Duodenal mucosa (tissue), 2 donors: ENCODE measurements around the gene OR2C3.

ENCODE experiments used
- H3K27ac ChIP-seq: one replicate; pipeline ENCODE4 v1.7.0; 2013; ENCODE audit warnings: low read depth, low read length
- H3K27me3 ChIP-seq, 2 donors: one replicate each; pipeline ENCODE4 v1.7.0; 2013; ENCODE audit warnings: low read length in 2 of 2, control low read depth in 1 of 2; ENCODE audit not compliant: insufficient read depth in 2 of 2, control insufficient read depth in 1 of 2
- H3K36me3 ChIP-seq, 2 donors: one replicate each; pipeline ENCODE4 v1.7.0; 2013; ENCODE audit warnings: low read length in 2 of 2, control low read depth in 1 of 2; ENCODE audit not compliant: insufficient read depth in 2 of 2, control insufficient read depth in 1 of 2
- H3K4me1 ChIP-seq, 2 donors: one replicate each; pipeline ENCODE4 v1.7.0; 2013; ENCODE audit warnings: low read length in 2 of 2, control low read depth in 1 of 2; ENCODE audit not compliant: insufficient read depth in 2 of 2, control insufficient read depth in 1 of 2
- H3K4me3 ChIP-seq, 2 donors: one replicate each; pipeline ENCODE4 v1.7.0; 2013; ENCODE audit warnings: low read length in 2 of 2, low read depth in 1 of 2
- H3K9ac ChIP-seq, 2 donors: one replicate each; pipeline ENCODE4 v1.7.0; 2013; ENCODE audit warnings: low read length in 2 of 2, low read depth in 1 of 2
- H3K9me3 ChIP-seq, 2 donors: one replicate each; pipeline ENCODE4 v1.7.0; 2013; ENCODE audit warnings: low read length in 2 of 2, control low read depth in 1 of 2; ENCODE audit not compliant: control insufficient read depth in 1 of 2

OR2C3 gene

DNA sequence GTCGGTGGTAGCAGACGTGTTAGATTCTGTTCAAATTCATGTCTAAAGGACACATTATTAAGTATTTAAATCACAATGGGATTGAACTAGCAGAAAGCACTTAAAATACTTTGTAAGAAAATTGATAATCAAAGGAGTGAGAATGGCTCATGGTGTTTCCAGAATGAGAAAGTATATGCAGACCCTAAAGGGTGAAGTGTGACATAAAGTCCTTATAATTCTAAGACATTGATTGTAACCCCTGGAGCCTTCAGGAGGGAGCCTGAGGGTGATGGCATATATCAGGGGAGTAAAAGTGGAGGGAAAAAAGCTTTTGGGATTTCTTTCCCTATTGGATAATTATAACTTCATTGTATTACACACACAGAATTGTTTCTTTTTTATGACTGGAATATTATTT, at the start of gene OR2C3:
Gene OR2C3 (minus strand): TSS at position 101 of the 400 bp plus-strand sequence. CDS start 3,929 bp downstream, outside the sequence.
- no peaks in the 10 kb centered on the region for H3K36me3 ChIP-seq
- peaks cover 0 to 3% of the 10 kb centered on the region in 2 donors for H3K9me3 ChIP-seq
- no peak within 1 kb of the TSS for H3K4me3 ChIP-seq
- H3K9ac ChIP-seq, result no peak within 1 kb of the TSS
- no peaks in the 10 kb centered on the region for H3K27me3 ChIP-seq
- H3K27ac ChIP-seq, result no peak within 1 kb of the TSS
- no peaks in the 10 kb centered on the region for H3K4me1 ChIP-seq

DNA sequence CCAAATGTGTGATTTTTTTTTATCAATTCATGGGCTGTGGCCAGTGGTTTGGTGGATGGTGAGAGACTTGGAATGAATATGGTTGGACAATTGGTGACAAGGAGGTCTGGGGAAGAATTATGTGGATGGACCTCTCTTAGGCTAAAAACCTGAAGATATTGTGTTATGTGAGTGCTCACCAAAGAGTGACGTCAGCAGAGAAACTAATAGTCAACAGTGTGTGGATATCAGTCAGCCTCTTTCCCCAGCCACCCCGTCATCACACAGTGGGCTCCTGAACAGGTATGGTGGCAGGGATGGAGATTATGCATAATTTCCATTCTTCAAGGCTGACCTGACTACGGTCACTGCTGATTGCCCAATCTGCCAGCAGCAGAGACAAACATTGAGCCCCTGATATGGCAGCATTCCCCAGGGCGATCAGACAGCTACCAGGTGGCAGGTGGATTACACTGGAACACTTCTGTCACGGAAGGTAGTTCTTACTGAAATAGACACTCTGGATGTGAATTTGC, 42.8 kb upstream of the OR2C3 start:
- H3K27ac ChIP-seq, result no peak overlapping the region
- H3K4me3 ChIP-seq, result no peak overlapping the region
- H3K9me3 ChIP-seq, result no peaks in the 10 kb centered on the region
- H3K9ac ChIP-seq, result no peak overlapping the region
- H3K27me3 ChIP-seq, result no peaks in the 10 kb centered on the region
- H3K36me3 ChIP-seq, result no peaks in the 10 kb centered on the region
- H3K4me1 ChIP-seq, result no peaks in the 10 kb centered on the region

DNA sequence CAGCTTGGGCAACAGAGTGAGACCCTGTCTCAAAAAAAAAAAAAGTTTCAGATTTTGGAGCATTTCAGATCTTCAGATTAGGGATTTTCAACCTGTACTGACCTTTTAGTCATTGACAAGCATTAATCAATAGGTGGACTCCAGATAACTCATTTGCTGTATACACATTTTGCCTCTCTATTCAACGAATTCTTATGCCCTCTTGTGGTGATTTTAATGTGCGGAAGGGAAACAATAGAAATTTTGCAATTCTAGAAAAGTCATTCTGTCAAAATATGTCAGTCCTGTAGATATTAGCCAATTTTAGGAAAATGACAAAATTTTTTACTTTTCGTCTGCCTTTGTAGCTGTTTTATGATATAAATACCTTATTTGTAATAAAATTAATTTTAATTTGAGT, 40.3 kb upstream of the OR2C3 start:
- H3K36me3 ChIP-seq, result no peaks in the 10 kb centered on the region

DNA sequence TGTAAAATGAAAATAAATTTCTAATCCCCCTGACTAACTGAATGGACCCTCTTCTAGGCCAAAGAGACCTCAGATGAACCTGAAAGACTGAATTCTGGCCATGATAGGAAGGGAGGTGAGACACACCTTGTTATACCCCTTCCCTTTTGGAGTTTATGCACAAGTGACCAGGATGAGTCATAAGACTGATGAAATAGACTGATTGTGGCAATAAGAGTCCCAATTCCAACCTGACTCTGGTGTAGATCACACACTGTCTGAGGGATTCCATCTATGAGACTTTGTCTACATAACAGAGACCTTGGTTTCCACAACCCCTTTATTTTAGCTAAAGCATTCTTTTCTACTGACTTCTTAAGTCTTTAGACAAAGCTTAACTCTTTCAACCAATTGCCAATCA, 38.4 kb upstream of the OR2C3 start:
- H3K27ac ChIP-seq, result no peak overlapping the region
- H3K4me1 ChIP-seq, result no peaks in the 10 kb centered on the region
- H3K27me3 ChIP-seq, result no peaks in the 10 kb centered on the region
- H3K9me3 ChIP-seq, result no peaks in the 10 kb centered on the region
- no peaks in the 10 kb centered on the region for H3K36me3 ChIP-seq
- no peak overlapping the region for H3K4me3 ChIP-seq
- no peak overlapping the region for H3K9ac ChIP-seq

More for the DNA sequence above, 40.3 kb upstream of the OR2C3 start:
- H3K4me3 ChIP-seq, result no peak overlapping the region
- H3K4me1 ChIP-seq, result no peaks in the 10 kb centered on the region
- H3K9ac ChIP-seq, result no peak overlapping the region
- H3K27ac ChIP-seq, result no peak overlapping the region
- no peaks in the 10 kb centered on the region for H3K9me3 ChIP-seq
- H3K27me3 ChIP-seq, result no peaks in the 10 kb centered on the region

DNA sequence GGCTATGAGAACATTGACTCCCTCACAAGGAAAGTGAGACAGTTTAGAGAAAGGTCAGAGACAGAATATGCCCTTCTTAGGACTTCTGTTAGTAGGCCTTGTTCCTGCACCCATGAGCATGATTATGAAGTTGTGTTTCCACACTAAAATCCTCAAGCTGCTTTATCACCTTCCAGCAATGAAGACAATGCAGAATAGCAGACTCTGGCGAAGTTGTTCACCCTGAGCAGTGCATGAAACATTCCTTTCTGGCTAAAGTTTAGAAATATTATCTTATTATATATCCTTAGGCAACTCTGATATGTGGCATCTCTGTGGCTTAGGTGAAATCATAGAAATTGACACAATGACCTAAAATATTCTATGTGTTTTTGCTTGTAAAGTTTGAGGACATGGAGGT, 38.0 kb upstream of the OR2C3 start:
- Histone ChIP-seq H3K27ac (no peak overlapping the region), H3K9me3 (no peaks in the 10 kb centered on the region)

DNA sequence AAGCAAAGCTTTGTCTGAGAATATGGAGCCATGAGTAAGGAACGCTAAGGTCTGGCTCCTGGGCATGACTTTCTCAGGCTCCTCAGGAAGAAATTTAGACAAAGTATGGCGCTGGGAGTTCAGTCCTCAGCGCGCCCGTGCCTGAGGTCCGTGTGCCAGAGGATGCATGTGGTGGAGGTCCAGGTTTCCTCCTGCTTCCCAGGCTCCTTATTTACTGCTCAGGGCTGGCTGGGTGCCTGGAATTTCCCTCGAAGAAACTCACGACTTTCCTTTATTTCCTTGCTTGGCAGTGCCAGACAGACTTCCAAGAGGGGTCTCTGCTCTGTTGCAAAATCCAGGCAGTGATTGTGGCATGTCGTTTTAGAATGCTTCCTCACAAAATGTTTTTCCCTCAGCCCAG, 26.0 kb upstream of the OR2C3 start:
- Histone ChIP-seq H3K9me3 (no peaks in the 10 kb centered on the region), H3K27me3 (no peaks in the 10 kb centered on the region), H3K9ac (no peak overlapping the region), H3K4me3 (no peak overlapping the region), H3K27ac (no peak overlapping the region), H3K4me1 (no peaks in the 10 kb centered on the region), H3K36me3 (no peaks in the 10 kb centered on the region)

More for the DNA sequence above, 38.0 kb upstream of the OR2C3 start:
- H3K36me3 ChIP-seq, result no peaks in the 10 kb centered on the region
- H3K4me3 ChIP-seq, result no peak overlapping the region
- no peak overlapping the region for H3K9ac ChIP-seq
- no peaks in the 10 kb centered on the region for H3K4me1 ChIP-seq
- no peaks in the 10 kb centered on the region for H3K27me3 ChIP-seq

DNA sequence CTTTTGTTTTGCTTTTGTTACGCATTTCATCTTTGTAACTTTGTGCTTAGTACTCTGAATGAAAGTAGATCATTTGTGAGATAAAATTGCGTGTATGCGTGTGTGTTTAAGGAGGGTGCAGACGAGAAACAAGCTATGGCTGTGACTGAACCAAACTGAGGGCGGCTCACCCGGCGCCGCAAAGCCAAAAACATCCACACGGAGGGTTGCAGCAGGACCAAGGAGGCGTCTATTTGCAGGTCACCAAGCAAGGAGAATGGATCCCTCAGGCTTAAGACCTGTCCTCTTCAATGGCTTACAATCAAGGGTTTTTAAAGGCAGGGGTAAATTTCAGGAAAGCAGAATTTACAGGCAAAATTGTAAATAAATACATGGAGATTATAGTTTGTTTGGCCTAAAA, 25.5 kb upstream of the OR2C3 start:
- H3K27ac ChIP-seq, result no peak overlapping the region
- no peaks in the 10 kb centered on the region for H3K36me3 ChIP-seq
- H3K9ac ChIP-seq, result no peak overlapping the region
- H3K4me1 ChIP-seq, result no peaks in the 10 kb centered on the region
- no peak overlapping the region for H3K4me3 ChIP-seq
- H3K9me3 ChIP-seq, result no peaks in the 10 kb centered on the region
- H3K27me3 ChIP-seq, result no peaks in the 10 kb centered on the region

DNA sequence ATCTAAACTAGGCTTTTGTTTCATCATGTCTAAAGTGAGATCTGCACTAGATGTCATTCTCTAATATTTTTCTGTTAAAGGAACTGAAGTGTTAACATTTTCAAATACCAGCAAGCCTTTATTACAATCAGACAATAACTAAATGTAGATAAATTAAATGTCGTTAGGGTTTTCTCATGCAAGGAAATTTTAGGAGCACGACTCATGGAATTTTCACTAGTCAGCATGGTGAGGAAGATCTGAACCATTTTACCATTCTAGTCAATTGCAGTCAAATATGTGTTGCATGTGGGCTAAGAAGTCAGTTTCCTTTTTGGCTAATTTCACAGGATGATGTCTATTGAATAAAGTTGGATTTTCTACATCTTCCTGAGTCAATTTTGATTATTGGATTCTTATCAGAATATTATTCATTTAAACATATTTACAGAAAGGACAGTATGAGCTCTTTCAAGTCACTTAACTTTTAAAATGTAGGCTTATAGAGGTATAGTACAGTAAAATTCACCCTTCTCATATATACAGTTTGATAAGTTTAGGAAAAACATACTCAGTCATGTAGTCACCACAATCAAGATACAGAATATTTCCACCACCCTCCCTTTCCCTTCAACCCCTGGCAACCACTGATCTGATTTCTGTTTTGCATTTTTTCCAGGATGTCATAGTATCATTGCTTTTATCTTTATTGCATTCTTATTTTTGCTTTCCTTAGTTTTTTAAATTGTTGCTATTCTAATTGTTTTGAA, 21.9 kb upstream of the OR2C3 start:
- no peak overlapping the region for H3K9ac ChIP-seq
- H3K4me3 ChIP-seq, result no peak overlapping the region
- H3K9me3 ChIP-seq, result no peaks in the 10 kb centered on the region
- no peak overlapping the region for H3K27ac ChIP-seq
- no peaks in the 10 kb centered on the region for H3K27me3 ChIP-seq
- no peaks in the 10 kb centered on the region for H3K36me3 ChIP-seq
- H3K4me1 ChIP-seq, result no peaks in the 10 kb centered on the region

DNA sequence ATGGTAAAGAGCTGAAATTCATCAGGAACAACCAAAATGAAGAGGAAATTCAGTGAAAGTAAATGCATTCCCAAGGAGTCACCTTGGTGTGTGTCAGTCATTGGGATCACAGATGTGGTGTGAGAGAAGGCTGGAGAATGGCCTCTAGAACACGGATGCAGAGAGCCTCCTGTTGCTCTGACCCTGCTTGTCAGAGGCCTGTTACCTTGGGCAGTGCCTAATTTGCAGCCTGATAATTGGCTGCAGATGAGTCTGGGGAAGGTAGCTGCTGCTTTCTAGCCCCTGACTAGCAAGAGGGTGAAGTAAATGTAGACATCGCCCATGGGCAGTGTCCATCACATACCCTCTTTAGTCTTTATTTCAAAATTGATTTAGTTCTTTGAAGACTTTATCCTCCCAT, 16.0 kb upstream of the OR2C3 start:
- no peak overlapping the region for H3K27ac ChIP-seq
- no peaks in the 10 kb centered on the region for H3K27me3 ChIP-seq
- H3K36me3 ChIP-seq, result no peaks in the 10 kb centered on the region
- H3K9me3 ChIP-seq, result no peaks in the 10 kb centered on the region
- H3K9ac ChIP-seq, result no peak overlapping the region
- H3K4me1 ChIP-seq, result no peaks in the 10 kb centered on the region
- H3K4me3 ChIP-seq, result no peak overlapping the region

DNA sequence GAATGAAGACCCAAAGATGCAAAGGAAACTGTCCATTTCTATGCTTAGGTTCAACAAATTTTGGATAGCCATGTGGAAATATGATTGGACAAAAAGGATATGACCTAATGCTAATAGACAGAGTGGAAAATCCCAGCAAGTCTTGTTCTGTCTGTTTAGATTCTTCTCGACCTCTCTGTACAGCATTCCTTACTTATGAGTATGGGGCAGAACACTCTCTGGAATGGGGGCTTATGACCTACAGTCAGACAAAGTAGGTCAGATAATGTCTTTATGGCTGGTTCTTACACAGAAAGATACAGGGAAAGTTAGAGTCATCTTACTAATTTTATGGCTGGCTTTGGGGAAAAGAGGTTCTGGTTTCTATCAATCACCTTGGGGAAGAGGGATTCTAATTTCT, 15.5 kb upstream of the OR2C3 start:
- Histone ChIP-seq H3K9ac (no peak overlapping the region), H3K27me3 (no peaks in the 10 kb centered on the region)

More for the DNA sequence above, 15.5 kb upstream of the OR2C3 start:
- H3K36me3 ChIP-seq, result no peaks in the 10 kb centered on the region
- no peak overlapping the region for H3K27ac ChIP-seq
- H3K4me3 ChIP-seq, result no peak overlapping the region
- no peaks in the 10 kb centered on the region for H3K9me3 ChIP-seq
- no peaks in the 10 kb centered on the region for H3K4me1 ChIP-seq
